GM19452 (cell line): Measurements from ENCODE around the gene EPN1.

Source experiments
- ATAC-seq: cut with Tn5 transposase; IDR thresholded peaks from one replicate; pipeline ENCODE4 v1.9.1; 2021; ENCODE audit not compliant: unreplicated experiment

The EPN1 gene

DNA sequence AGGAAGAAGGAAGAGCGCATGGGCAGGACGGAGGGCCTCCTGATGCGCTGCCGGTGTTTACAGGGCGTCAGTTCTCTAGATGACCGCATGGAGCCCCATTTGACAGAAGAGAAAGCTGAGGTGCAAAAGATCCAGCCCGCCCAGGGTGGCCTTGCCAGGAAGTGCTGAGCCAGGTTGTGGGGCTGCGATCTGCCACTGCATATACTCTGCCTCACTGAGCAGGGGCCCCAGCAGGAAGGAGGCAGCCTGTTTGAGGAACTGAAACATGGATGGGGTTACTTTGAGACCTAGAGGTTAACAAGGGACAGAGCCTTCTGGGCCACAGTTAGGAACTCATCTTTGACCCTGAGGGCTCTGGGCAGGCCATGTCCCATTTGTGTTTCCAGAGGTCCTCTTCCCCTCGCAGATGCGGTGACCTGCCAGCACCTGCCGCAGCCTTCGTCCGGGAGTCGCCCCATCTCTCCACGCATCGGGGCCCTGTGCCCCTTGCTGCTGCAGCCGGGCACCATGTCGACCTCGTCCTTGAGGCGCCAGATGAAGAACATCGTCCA lies 3.2 kb downstream of the EPN1 start:
- peak; percentile 71 for ATAC-seq

DNA sequence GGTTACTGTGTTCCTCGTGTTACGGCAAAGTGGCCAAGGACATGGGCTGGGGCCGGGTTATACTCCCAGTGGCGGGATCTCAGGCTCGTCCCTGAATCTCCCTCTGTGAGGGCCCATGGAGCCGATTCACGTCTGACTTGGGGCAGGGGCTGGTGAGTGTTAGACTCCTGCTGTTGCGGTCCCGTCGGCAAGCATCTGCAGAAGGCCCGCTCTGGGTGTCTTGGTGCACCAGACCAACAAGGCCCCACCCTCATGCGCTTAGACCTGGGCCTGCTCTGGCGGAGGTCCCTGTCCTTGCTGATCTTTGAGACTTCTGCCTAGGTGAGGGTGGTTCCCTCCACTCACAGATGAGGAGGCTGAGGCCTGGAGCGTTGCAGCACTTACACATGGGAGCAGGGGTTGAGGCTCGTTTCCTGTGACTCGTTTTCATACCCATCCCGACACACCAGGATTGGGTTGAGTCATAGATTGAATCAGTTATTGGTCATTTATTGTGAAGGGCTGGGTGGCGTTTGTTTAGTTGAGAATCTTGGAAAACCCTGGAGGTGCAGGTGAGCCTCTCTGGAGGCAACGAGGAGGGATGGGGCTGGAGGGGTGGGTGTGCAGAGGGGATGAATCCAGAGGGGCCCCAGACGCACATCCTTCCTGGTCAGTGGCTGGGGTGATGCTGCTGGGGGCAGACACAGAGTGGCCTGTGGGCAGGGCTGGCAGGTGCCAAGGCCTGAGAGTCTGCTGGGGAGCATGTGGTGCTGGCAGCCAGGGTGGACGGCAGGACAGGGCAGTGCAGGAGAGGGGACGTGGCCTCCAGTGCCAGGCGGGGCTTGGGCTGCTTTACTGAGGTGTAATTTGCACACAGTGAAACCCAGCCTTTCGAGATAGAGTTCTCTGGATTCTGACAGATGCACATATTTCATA lies 4.6 kb downstream of the EPN1 start:
- ATAC-seq, result no peak

DNA sequence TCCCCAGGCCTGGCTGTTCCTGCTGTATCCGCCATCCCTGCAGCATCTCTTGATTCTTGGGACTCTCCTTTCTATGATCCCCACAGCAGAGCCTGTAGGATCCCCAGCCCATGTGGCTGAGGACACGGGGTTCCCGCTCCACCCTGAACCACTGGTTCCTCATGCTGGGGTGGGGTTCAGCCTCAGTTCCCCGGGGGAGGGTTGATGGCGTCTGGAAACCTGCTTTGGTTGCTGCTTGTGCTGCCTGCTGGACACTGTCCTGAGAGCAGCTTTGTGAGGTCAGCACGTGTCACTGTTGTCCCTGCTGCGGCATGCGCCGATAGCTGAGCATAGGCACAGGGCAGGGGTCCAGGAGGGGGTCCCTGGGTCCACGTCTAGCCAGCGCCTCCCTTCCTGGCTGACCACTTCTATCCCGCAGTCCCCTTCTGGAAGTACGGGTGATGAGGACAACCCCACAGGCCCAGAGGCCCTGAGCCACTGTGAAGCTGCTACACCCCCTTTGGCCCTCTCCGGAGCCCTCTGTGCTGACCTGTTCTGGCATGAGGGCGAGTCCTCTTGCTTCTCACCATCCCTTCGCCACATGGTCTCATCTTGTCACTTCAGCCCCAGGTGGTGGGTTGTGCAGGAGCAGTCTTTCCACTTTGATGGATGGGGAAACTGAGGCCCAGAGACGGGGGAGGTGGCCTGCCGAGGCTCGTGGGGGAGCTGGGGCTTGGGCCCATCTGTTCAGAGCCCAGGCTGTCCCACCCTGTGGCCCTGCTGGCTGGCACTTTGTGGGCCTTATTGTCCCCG lies 5.5 kb downstream of the EPN1 start:
- ATAC-seq, result no peak

DNA sequence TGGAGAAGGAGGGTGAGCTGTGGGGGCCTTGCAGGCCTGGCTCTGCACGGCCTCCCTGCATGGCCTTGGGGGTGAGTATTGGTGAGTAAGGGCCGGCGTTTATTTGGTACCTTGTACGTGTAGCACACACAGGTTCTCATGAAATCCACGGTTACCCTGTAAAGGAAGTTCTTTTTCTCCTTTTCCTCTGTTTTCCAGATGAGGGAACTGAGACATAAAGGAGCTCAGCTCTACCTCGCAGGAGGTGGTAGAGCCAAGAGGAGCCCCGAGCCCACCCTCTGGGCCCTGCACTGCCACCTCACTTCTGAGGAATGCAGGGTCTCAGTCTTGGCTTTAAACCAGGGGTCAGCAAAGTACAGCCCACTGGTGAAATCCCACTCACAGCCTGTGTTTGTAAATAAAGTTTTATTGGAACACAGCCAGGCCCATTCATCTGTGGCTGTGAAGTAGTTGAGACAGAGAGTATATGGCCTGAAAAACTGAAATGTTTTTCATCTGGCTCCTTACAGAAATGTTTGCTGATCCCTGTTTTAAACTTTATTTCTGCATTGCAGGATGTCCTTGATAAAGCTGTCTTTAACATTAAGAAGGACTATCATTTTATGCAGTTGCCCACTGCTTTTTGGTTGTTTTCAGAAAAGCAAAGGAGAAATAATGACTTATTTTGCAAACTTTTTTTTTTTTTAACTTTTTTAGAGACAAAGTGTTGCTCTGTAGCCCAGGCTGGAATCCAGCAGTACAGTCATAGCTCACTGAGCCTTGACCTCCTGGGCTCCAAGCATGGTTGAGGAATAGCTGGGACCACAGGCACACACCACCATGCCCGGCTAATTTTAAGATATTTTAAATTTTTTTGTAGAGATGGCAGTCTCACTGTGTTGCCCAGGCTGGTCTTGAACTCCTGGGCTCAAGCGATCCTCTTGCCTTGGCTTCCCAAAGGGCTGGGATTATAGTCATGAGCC lies 6.4 kb downstream of the EPN1 start:
- no peak for ATAC-seq

DNA sequence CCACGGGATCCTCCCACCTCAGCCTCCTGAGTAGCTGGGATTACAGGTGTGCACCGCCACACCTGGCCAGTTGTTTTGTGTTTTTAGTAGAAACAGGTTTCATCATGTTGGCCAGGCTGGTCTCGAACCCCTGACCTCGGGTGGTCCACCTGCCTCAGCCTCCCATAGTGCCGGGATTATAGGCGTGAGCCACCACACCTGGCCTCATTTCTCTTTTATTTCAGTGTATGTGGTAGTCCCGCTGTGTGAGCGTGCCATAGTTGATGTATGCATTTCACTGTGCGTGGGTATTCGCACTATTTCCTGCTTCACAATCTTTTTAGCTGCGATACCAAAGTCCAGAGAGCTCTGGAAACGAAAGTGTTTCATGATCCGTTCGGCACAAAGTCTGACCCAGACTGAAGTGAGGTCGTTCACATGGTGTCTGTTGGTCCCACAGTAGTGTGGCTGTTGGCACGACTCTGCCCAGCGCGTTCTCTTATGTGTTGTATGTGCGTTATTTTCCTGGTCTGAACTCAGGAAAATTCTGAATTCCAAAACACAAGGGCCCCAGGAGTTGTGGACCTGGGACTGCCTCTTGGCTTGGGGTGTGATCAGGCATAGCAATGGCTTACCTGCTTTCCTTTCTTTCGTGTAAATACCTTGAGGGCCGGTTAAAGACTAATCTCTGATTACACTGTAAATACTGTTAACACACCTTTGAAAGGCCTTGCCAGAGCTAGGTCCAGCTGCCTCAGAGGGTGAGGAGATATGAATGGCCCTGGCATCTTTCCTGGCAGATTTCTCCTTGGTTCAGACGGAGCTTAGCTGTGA lies 8.6 kb downstream of the EPN1 start:
- no peak for ATAC-seq

DNA sequence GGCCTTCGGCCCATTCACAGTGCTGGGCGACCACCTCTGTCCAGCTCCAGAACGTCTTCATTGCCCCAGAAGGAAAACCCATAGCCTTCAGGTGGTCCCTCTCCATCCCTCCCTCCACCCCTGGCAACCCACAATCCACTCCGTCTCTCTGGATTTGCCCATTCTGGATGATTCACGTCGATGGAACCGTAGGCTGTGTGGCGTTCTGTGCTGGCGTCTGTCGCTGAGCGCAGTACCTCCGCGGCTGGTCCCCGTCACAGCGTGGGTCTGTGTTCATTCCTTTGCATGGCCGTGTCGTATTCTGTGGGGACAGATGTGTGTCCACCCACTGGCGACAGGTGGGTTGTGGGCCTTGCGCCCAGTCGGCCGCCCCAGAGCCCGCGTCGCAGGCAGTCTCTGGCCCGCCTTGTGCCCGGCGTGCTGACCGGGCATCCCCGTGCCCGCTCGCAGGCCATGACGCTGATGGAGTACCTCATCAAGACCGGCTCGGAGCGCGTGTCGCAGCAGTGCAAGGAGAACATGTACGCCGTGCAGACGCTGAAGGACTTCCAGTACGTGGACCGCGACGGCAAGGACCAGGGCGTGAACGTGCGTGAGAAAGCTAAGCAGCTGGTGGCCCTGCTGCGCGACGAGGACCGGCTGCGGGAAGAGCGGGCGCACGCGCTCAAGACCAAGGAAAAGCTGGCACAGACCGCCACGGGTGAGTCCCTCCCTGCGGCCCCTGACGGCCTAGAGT lies 10.1 kb downstream of the EPN1 start:
- no peak for ATAC-seq

DNA sequence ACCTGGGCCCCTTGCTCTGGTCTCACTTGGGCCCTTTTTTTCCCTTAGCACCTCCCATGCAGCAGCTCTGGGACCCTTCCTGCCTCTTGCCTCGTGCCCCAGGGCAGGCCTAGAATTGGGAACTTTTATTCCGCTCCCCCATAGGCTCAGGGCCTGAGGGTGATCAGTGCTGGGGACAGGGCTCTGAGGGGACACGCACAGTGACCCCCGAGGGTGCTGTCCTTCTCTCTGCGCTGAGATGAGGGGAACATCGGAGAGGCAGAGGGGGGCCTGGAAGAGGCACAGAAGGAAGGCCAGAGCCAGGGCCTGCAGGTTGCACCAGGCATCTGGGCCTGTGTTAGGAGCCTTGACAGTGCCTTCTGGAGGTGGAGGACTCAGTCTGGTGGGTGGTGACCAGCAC lies 10.8 kb downstream of the EPN1 start:
- ATAC-seq, result no peak

DNA sequence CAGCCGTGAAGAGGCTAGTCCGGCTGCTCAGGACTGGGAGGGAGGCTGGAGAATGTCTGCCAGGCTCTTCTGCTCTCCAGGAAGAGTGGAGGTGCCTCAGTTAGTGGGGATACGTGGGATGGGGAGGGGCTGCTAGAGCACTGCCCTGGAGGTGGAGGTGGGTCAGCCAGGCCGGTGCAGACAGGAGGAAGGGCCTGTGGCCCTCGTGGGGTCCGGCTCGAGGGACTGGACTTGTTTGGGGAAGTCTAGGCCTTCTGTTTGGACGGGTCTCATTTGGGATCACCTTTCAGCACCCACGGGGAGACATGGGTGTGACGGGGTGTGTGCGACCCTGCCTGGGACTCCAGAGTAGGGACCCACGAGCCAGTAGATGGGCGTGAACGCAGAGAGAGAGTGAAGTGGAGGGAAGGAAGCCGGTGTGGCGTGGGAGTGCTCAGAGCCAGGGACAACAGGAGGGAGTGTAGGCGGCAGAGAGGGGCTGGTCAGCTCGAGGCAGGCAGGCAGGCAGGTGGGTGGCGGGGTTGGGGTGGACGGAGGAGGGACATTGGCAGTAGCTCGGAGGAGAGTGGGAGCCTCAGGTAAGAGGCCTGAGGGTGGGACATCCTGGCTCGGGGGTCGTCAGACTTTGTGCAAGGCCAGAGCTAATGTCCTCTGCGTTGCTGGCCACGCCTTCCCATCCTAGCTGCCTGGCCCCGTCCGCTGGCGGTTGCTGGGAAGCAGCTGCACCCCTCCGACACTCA lies 11.5 kb downstream of the EPN1 start:
- ATAC-seq, result no peak

DNA sequence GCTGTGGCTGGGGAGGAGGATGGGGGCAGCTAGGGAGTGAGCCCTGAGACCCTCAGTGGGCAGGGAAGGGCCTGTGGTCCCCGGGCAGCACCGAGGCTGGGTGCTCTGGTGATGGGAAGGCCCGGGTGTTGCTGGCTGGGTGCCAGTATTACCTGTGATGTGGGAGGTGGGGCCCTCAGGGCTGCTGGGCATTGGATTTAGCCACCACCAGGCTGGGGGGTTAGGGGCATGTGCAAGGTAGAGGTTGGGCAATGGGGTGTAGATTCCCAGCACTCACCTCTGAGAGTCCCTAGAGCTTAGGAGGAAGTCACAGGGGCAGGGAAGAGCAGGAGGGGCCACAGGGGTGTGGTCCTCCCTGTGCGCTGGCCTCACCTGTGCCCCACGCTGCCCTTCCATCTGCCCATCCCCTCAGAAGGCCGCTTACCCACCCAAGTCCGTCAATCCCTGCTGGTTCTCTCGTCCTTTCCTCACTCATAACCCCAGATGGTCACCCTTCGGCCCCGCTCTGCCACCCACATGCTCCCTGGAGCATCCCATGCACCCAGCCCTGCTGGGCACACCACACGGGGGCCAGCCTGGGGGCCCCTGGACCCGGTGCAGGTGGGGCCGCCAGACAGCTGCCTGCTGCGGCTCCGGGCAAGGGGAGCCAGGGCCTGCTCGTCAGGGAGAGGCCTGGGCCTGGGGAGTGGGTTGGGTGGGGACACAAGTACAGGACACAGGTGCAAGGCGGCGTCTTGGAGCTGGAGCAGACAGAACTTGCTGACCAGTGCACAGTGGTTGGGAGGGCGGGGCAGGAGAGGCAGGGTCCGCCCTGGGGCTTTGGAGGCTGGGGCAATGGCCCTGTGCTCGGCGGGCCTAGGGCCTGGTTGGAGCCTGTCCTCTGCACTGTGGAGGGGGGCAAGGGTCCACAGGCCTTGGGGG lies 12.5 kb downstream of the EPN1 start:
- no peak for ATAC-seq

DNA sequence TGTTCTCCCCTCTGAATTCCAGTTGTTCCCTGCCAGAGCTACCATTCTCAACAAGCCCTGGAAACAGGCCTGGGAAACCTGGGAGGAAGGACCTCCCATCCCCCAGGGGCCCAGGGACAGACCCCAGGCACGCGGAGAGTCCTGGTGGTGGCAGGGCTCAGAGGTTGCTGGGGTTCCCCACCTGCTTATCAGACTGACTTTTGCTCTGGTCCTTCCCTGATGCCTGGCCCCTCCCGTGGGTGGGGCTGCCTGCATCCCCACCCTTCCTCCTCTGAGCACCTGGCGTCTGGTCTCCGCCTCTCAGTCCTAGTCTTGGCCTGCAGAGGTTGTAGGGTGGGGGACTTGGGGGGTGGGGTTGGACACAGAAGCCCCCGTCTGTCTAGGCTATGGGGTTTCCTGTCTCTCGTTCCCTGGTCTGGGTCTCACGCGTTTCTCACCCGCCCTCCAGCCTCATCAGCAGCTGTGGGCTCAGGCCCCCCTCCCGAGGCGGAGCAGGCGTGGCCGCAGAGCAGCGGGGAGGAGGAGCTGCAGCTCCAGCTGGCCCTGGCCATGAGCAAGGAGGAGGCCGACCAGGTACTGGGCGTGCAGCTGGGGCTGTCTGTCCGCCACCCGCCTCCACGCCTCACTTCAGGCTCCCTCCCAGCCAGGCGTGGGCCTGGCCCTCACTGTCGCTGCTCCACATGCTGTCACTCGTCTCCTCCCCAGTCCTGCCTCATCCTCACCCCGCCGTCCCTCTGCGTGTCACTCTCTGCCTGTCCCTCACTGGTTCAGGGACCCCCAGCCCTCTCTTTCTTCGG lies 13.6 kb downstream of the EPN1 start:
- ATAC-seq, result no peak

DNA sequence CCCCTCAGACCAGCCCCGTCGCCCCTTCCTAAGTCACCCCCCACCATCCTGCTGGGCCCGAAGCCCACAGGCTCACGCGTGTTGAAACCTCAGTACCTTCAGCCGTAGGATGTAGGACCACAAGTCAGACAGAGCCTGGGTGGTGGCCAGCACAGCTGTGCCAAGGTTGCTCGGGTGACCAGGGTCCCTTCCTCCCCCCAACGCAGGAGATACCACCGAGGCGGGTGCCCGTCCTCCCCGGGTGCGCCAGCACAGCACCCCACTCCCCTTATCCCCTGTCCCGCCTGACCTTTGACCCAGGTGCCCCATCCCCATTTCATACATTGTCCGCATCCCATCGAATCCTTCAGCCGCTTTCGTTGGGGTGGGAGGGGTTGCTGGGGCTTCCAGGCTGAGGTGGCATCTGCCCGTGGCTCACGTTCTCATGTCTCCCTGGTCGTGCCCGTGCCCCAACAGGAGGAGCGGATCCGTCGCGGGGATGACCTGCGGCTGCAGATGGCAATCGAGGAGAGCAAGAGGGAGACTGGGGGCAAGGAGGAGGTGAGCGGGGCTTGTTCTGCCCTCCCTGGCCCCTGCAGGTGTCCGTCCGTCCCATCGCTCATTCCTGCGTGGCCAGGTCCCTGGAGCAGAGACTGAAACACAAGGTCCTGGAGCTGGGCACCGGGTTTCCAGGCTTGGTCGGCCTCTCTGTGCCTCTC lies 14.5 kb downstream of the EPN1 start:
- ATAC-seq, result no peak

DNA sequence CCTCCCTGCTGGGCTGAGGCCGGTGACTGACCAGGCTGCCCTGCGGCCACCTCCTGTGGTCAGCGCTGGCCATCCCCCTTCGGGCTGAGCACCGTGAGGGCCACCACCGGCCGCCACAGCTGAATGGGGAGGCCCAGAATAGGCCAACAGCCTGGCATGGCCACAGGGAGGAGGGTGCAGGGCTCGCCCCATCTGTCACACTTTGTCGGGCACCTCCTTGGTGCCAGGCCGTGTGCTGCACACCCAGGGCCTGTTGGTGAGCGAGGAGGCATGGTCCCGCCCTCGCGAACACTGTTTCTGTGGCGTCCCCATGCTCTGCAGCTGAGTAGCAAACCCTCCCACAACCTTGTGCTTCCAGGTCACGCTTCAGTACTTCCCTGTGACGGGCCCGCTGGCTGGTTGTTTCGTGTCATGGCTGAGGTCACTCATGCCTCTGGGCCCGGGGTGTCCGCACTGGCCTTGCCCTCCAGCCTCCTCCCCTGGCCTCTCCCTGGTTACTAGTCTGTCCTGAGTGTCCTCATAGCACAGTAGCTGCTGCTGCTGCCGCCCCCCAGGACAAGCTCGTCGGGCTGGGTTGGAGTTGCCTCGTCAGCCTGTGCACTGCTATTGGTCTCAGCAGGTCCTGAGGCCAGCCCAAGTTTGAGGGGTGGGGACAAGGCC lies 15.2 kb downstream of the EPN1 start:
- no peak for ATAC-seq

DNA sequence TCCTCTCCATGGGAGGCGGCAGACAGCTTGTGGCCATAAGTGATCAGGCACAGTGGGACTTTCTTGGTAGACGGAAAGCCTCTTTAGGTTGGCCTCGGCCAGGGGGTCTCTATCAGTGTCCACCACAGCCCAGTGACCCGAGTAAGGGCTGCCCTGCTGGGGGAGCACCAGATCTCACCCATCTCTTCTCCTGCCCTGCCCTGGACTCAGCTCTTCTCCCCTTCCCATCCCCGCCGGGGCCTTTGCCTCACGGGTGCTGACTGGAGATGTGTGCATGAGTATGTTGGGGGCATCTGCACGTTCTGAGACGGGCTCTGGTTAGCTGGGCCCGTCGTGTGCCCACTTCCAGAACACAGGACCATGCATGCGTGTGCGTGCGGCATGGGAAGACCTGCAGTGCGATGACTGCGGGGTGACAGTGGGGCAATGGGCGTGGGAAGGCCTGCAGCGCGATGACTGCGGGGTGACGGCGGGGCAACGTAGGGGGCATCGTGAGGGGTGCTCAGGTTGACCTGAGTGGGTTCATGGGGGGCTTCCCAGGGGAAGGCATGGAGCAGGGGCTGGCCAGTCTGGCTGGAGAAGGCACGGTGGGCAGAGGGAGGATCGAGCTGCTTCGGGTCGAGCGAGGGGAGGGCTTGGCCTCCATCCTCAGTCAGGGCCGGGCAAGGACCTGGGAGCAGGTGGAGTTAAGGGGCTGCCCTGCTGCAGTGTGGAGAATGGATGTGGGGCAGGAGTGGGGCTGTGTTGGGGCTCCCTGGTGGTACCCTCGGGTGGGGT lies 15.9 kb downstream of the EPN1 start:
- no peak for ATAC-seq

DNA sequence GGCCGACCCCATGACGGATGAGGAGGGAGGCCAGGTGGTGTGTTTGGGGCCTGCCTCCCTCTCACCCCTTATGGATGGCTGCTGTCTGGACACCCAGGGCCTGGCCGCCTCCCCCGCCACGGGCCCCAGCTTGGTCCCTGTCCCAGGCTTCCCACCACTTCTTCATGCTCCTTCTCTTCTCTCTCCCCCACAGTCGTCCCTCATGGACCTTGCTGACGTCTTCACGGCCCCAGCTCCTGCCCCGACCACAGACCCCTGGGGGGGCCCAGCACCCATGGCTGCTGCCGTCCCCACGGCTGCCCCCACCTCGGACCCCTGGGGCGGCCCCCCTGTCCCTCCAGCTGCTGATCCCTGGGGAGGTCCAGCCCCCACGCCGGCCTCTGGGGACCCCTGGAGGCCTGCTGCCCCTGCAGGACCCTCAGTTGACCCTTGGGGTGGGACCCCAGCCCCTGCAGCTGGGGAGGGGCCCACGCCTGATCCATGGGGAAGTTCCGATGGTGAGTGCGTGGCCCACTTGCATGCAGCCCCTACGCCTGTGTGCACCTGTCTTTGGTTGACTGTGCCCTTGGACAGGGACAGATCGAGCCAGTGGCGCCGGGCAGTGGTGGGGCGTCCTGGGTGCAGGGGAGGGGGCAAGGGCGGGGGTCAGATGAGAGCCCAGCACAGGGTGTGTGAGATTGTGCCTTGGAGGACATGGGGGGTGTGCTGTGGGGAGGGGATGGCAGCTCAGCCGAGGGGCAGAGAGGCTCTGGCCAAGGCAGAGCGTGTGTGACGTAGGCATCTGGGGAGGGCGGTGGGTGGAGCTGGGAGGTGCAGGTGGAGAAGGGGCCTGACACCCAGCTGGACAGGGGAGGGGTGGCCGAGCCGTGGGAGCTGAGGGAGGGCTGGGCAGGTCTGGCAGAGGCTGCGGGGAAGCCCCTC lies 16.8 kb downstream of the EPN1 start:
- no peak for ATAC-seq
